Measurements from ENCODE around the gene TADA2A. TPM values are rescaled to one million over a fixed set of nuclear protein-coding genes. Genes with fewer than 3 reads are reported as not detected.

TADA2A gene
- total RNA-seq, 1 experiment from 2014 or later: 24.6 TPM

DNA sequence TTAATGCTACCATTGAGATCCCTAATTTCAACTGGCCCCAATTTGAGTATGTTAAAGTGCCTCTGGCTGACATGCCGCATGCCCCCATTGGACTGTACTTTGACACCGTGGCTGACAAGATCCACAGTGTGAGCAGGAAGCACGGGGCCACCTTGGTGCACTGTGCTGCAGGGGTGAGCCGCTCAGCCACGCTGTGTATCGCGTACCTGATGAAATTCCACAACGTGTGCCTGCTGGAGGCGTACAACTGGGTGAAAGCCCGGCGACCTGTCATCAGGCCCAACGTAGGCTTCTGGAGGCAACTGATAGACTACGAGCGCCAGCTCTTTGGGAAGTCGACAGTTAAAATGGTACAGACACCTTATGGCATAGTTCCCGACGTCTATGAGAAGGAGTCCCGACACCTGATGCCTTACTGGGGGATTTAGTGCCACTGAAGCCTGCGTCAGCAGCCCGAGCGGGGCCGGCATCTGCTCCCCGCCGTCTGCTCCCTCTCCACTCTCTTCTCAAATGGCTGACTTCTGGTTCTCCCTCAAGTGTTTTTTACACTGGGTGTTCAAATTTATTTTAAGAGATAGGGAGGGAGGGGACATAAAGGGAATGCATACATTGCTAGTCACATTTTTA is 105.9 kb downstream of the TADA2A start:
- ChIA-PET POLR2A (no interaction called here), RAD21 (ENCODE audit: low non-redundant PET in 1 of 2, low total read pairs in 2 of 2, uncharacterized antibody in 2 of 2, unreplicated experiment in 2 of 2) (no interaction called here), CTCF (no interaction called here)
- Histone ChIP-seq H3K9me2 (ENCODE audit: insufficient read depth) (no peaks in the 10 kb centered on the region), H3K4me2 (ENCODE audit: low read length) (no peak overlapping the region), H3K4me1 (ENCODE audit: control insufficient read depth in 1 of 2, insufficient read depth in 2 of 2, low read length in 2 of 2) (no peaks in the 10 kb centered on the region), H3K27me3 (ENCODE audit: insufficient read depth, low read length) (no peaks in the 10 kb centered on the region), H3K9me3 (ENCODE audit: control insufficient read depth in 1 of 2, insufficient read depth in 1 of 2, low read depth in 1 of 2, low read length in 2 of 2) (no peaks in the 10 kb centered on the region), H3K27ac (ENCODE audit: low read depth, low read length) (no peak overlapping the region), H4K20me1 (ENCODE audit: insufficient read depth) (no peaks in the 10 kb centered on the region), H3K36me3 (ENCODE audit: control insufficient read depth in 1 of 2, insufficient read depth in 2 of 2, low read length in 2 of 2) (peaks cover 6% of the 10 kb centered on the region in 2 experiments; a peak in 2 of 4 replicates), H3K4me3 (replicated peaks in 1 of 2; ENCODE audit: low read depth in 1 of 2, low read length in 2 of 2) (no peak overlapping the region), H3K79me2 (ENCODE audit: insufficient read depth, low read length) (peaks cover 30% of the 10 kb centered on the region), H2AFZ (ENCODE audit: low read depth, low read length, poor library complexity, severe bottlenecking) (no peak overlapping the region), H3K9ac (ENCODE audit: low read length) (no peak overlapping the region)
- DNase-seq (ENCODE audit: low read depth, low spot score) (no peak), ATAC-seq (no peak)
- intact Hi-C loops (cut with micrococcal nuclease): no loop called here
- no TSS peak for BruUV-seq (replicated peaks)
- TF ChIP-seq JUND (IDR thresholded peaks at IDR 0.05) (no peak), YY1 (IDR thresholded peaks at IDR 0.05; ENCODE audit: extremely low read depth, insufficient replicate concordance, low read depth, low read length) (no peak), SIN3A (IDR thresholded peaks at IDR 0.05; ENCODE audit: low read depth) (no peak), FOSL1 (IDR thresholded peaks at IDR 0.05; ENCODE audit: low read depth) (no peak), ZNF274 (IDR thresholded peaks at IDR 0.05; ENCODE audit: low read depth, low read length) (no peak), POLR2AphosphoS5 (IDR thresholded peaks at IDR 0.05; ENCODE audit: low read depth, low read length) (no peak), CEBPB (IDR thresholded peaks at IDR 0.05; ENCODE audit: low read depth) (no peak), POLR2A (IDR thresholded peaks at IDR 0.05; ENCODE audit: borderline replicate concordance, extremely low read depth, insufficient read depth, insufficient read length) (no peak), RAD21 (IDR thresholded peaks at IDR 0.05; ENCODE audit: low read depth) (no peak), ZFX (IDR thresholded peaks at IDR 0.05) (no peak), SP1 (IDR thresholded peaks at IDR 0.05; ENCODE audit: low read depth) (no peak), CBX3 (IDR thresholded peaks at IDR 0.05; ENCODE audit: low read depth) (no peak), SRF (IDR thresholded peaks at IDR 0.05; ENCODE audit: low read depth) (no peak), EZH2phosphoT487 (IDR thresholded peaks at IDR 0.05; ENCODE audit: borderline replicate concordance) (no peak), EZH2 (IDR thresholded peaks at IDR 0.05) (no peak)
- TF ChIP-seq, protein P1, sequence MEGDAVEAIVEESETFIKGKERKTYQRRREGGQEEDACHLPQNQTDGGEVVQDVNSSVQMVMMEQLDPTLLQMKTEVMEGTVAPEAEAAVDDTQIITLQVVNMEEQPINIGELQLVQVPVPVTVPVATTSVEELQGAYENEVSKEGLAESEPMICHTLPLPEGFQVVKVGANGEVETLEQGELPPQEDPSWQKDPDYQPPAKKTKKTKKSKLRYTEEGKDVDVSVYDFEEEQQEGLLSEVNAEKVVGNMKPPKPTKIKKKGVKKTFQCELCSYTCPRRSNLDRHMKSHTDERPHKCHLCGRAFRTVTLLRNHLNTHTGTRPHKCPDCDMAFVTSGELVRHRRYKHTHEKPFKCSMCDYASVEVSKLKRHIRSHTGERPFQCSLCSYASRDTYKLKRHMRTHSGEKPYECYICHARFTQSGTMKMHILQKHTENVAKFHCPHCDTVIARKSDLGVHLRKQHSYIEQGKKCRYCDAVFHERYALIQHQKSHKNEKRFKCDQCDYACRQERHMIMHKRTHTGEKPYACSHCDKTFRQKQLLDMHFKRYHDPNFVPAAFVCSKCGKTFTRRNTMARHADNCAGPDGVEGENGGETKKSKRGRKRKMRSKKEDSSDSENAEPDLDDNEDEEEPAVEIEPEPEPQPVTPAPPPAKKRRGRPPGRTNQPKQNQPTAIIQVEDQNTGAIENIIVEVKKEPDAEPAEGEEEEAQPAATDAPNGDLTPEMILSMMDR (IDR thresholded peaks at IDR 0.05 in 2 of 3, conservative IDR thresholded peaks at IDR 0.05 in 1 of 3; ENCODE audit: borderline replicate concordance in 1 of 3, insufficient read depth in 1 of 3, low read depth in 2 of 3, low read length in 2 of 3): no peak
- TF ChIP-seq, protein P2, sequence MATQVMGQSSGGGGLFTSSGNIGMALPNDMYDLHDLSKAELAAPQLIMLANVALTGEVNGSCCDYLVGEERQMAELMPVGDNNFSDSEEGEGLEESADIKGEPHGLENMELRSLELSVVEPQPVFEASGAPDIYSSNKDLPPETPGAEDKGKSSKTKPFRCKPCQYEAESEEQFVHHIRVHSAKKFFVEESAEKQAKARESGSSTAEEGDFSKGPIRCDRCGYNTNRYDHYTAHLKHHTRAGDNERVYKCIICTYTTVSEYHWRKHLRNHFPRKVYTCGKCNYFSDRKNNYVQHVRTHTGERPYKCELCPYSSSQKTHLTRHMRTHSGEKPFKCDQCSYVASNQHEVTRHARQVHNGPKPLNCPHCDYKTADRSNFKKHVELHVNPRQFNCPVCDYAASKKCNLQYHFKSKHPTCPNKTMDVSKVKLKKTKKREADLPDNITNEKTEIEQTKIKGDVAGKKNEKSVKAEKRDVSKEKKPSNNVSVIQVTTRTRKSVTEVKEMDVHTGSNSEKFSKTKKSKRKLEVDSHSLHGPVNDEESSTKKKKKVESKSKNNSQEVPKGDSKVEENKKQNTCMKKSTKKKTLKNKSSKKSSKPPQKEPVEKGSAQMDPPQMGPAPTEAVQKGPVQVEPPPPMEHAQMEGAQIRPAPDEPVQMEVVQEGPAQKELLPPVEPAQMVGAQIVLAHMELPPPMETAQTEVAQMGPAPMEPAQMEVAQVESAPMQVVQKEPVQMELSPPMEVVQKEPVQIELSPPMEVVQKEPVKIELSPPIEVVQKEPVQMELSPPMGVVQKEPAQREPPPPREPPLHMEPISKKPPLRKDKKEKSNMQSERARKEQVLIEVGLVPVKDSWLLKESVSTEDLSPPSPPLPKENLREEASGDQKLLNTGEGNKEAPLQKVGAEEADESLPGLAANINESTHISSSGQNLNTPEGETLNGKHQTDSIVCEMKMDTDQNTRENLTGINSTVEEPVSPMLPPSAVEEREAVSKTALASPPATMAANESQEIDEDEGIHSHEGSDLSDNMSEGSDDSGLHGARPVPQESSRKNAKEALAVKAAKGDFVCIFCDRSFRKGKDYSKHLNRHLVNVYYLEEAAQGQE (IDR thresholded peaks at IDR 0.05; ENCODE audit: low read depth): no peak
- TF ChIP-seq, protein P3, sequence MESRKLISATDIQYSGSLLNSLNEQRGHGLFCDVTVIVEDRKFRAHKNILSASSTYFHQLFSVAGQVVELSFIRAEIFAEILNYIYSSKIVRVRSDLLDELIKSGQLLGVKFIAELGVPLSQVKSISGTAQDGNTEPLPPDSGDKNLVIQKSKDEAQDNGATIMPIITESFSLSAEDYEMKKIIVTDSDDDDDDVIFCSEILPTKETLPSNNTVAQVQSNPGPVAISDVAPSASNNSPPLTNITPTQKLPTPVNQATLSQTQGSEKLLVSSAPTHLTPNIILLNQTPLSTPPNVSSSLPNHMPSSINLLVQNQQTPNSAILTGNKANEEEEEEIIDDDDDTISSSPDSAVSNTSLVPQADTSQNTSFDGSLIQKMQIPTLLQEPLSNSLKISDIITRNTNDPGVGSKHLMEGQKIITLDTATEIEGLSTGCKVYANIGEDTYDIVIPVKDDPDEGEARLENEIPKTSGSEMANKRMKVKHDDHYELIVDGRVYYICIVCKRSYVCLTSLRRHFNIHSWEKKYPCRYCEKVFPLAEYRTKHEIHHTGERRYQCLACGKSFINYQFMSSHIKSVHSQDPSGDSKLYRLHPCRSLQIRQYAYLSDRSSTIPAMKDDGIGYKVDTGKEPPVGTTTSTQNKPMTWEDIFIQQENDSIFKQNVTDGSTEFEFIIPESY (IDR thresholded peaks at IDR 0.05; ENCODE audit: extremely low read depth, insufficient replicate concordance, low read length): no peak
- TF ChIP-seq, protein P4, sequence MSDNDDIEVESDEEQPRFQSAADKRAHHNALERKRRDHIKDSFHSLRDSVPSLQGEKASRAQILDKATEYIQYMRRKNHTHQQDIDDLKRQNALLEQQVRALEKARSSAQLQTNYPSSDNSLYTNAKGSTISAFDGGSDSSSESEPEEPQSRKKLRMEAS (IDR thresholded peaks at IDR 0.05): no peak
- TF ChIP-seq, protein P5, sequence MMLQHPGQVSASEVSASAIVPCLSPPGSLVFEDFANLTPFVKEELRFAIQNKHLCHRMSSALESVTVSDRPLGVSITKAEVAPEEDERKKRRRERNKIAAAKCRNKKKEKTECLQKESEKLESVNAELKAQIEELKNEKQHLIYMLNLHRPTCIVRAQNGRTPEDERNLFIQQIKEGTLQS (IDR thresholded peaks at IDR 0.05): no peak
